Embryonic facial prominence (tissue), 1 donor: ENCODE measurements around the gene LRCOL1.

Experiments
- DNase-seq: peaks from one replicate; pipeline ENCODE4 v3.0.0-alpha.2; 2016; ENCODE audit errors: extremely low spot score

LRCOL1 gene

GRCh38 chr12:132635076-132635955, 24.9 kb upstream of the LRCOL1 start:
- no peak for DNase-seq

DNA sequence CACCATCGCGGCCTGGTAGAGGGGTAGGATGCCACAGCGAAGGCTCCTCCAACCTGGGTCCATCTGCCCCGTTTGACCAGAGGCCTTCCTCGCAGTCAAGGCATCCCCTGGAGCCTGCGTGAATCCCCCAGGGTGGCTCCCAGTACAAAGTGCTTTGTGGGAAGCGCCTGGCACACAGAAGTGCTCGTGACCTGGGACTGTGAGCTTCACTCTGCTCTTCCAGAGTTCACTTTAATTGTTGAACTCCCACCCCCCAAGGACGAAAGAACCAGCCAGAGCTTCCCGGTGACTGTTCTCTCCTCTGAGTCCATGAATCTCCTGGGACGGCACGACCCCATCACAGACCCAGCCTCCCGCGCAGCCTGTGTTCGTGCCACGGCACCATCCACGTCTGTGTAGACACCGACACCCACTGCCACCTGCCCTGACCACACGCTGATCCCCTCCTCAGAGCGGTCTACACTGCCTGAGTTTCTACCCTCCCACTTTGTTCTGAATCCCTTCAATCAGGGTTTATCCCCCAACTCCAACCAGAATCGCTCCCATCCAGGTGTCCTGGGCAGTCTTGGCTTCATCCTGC, 24.1 kb upstream of the LRCOL1 start:
- no peak for DNase-seq

DNA sequence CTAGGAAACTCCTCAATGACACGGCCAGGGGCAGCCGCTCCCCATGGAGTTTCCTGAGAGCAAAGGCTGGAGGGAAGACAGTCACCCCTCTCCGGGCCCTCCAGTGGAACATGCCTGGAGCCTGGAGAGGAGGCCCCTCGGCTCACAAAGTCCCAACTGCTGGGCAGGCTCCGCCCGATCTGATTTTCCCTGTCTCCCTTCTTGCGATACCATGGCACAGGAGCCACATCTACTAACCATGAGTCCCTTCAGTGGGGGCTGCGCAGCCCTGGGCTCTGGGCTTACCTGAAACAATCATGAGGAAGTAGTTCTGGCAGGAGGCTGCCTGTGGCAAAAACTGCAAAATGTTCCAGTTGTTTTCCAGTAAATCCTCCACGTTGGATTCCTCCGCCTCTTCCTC, 23.5 kb upstream of the LRCOL1 start:
- DNase-seq: no peak

DNA sequence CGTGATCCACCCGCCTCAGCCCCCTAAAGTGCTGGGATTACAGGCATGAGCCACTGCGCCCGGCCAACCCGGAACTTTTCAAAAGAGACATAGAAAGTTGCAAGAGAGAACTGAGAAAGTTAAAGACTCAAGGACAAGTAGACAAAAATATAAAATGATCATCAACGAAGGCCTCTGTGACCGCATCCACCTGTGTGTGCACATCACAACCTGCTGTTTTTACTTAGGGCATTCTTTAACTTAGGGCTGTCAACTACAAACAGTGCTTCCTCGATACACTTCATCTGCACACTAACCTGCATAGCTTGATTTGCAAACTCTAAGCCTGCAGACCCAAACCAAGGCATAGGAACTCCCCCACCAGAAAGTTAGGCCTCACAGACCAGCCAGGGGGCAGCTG, 23.0 kb upstream of the LRCOL1 start:
- DNase-seq: no peak

DNA sequence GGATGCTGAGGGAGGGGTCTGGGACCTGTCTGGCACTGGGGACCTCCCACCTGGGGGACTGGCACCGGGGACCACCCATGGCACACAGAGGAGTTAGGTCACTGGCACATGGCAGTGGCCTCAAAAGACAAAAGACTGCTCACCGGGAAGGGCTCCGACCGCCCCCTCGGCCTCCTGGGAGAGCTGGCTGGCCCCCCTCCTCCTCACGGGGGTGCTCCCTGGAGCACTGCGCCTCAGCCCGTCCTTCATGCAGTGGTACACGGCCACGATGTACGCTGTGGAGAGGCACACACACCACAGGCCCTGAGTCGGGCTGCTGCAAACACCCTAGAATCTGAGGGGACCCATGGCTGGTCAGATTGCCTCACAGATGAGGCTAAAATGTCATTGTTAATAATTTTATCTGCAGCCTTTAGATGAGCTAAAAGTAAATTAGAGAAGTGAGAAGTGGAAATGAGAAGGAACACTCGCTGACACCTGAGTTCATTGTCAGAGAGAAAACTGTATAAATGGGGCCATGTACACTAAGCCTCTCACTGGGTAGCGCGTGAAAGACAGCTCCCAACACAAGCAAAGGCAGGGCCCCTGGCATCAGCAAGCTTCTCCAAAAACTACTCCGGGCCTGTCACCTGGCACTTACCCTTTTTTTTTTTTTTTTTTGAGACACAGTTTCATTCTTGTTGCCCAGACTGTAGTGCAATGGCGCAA, 22.3 kb upstream of the LRCOL1 start:
- no peak for DNase-seq

GRCh38 chr12:132631666-132632065, 21.3 kb upstream of the LRCOL1 start:
- DNase-seq: no peak

- DNase-seq: no peak
These were observed 20.3 kb upstream of the LRCOL1 start for GRCh38 chr12:132630672-132631071.

GRCh38 chr12:132629330-132629729, 18.9 kb upstream of the LRCOL1 start:
- no peak for DNase-seq

- DNase-seq: no peak
These were observed 15.5 kb upstream of the LRCOL1 start for GRCh38 chr12:132625731-132626430.

GRCh38 chr12:132624910-132625630, 14.7 kb upstream of the LRCOL1 start:
- no peak for DNase-seq

GRCh38 chr12:132624186-132624855, 13.9 kb upstream of the LRCOL1 start:
- no peak for DNase-seq

GRCh38 chr12:132623072-132623869, 12.9 kb upstream of the LRCOL1 start:
- DNase-seq: no peak

GRCh38 chr12:132622437-132623071, 12.2 kb upstream of the LRCOL1 start:
- DNase-seq: no peak

- DNase-seq: no peak
These were observed 11.5 kb upstream of the LRCOL1 start for GRCh38 chr12:132621657-132622435.

DNA sequence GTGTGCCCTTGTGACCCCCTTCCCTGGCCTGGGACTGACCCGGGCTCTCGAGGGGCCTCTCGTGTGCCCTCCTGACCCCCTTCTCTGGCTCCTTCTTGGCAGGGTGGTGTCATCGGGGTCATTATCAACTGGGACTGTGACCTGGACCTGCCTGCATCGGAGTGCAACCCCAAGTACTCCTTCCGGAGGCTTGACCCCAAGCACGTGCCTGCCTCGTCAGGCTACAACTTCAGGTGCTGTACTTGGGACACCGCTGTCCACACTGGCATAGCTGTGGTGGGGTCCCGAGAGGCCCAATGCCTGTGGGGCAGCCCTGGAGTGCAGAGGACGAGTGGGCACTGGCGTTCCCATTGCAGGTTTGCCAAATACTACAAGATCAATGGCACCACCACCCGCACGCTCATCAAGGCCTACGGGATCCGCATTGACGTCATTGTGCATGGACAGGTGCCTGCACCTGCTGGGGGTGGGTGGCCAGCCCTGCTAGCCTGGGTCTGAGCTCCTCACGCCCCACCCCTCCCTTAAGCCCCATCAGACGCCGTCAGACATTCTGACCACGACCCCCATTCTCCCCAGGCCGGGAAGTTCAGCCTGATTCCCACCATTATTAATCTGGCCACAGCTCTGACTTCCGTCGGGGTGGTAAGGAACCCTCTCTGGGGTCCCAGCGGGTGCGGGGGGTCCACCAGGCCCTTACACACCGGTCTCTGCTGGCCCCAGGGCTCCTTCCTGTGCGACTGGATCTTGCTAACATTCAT, 10.7 kb upstream of the LRCOL1 start:
- no peak for DNase-seq

- DNase-seq: no peak
These were observed 9.9 kb upstream of the LRCOL1 start for GRCh38 chr12:132620113-132620898.
